ENCODE measurements around the gene PSMD13.
"Not testable (repeated sequence)": the region's sequence is repeated elsewhere in the genome, so short reads cannot be mapped to it uniquely, and the experiment has no call there.

PSMD13 gene

DNA sequence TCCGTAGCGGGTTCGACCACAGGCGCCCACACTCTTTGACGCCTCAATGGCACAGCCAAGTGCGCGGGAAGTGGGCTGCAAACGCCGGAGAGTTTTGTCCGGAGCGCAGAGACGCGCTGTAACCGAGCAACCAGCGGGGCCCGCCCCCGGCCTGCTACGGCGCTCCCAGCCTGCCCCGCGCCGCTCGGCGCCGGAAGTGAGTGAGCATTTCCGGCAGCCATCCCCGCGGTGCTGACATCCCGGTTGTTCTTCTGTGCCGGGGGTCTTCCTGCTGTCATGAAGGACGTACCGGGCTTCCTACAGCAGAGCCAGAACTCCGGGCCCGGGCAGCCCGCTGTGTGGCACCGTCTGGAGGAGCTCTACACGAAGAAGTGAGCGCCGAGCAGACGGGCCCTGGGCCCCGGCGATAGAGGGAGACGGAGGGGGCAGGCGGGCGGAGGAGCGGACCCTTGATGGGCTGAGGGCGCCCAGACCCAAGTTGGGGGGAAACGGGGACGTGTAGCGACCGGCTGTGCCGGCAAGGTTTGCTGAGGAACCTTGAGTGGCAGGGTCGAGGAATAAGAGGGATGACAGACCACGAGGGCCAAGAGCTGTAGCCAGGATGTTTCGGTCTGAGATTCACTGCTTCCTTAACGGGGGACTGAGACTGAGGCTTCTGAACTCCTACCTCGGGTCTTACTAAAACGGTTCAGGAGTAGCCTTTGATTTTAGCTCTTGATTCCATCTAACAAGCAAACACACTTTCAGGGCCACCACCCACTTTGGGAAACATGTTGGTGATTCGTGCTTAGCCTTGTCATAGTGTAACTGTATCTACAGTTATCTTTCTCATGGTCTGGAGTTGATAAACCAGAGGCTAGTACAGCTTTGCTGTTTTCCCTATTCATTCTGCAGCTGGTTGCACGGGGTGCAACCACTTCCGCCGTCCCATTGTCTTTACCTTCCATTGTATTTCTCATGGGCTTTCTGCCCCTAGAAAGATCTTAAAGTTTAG, at the start of gene PSMD13:
TSS of gene PSMD13 (plus strand) at position 203 of the 994 bp plus-strand sequence. CDS start at position 277, 74 bp downstream.
- peak; percentile 73 for DNase-seq

DNA sequence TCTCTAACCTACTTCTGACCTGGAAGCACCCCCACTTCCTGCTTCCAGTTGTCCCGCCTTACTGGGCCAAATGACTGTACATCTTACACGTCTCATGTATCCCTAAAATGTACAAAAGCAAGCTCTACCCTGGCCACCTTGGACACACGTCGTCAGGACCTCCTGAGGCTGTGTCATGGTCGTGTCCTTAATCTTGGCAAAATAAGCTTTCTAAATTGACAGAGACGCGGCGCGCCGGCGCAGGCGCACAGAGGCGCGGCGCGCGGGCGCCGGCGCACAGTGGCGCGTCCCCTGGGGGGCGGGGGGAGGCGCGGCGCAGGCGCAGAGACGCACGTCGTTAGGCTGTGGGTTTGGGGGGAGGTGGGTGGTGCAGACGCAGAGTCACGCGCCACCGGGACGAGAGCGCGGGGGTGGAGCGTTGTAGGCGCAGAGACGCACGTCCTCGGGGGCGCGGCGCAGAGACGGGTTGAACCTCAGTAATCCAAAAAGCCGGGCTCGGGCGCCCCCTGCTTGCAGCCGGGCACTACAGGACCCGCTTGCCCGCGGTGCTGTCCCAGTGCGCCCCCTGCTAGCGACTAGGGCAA, 47.5 kb upstream of the PSMD13 start:
- not testable (repeated sequence) for DNase-seq

DNA sequence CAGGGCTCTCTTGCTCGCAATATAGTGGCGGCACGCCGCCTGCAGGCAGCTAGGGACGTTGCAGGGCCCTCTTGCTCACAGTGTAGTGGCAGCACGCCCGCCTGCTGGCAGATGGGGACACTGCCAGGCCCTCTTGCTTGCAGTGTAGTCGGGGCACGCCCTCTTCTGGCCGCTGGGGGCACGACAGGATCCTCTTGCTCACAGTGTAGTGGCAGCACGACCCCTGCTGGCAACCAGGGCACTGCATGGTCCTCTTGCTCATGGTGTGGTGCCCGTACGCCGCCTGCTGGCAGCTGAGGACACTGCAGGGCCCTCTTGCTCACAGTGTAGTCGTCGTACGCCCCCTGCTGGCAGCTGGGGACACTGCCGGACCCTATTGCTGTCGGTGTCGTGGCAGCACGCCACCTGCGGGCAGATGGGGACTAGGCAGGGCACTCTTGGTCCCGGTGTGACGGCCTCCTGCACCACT, 46.9 kb upstream of the PSMD13 start:
- not testable (repeated sequence) for DNase-seq

DNA sequence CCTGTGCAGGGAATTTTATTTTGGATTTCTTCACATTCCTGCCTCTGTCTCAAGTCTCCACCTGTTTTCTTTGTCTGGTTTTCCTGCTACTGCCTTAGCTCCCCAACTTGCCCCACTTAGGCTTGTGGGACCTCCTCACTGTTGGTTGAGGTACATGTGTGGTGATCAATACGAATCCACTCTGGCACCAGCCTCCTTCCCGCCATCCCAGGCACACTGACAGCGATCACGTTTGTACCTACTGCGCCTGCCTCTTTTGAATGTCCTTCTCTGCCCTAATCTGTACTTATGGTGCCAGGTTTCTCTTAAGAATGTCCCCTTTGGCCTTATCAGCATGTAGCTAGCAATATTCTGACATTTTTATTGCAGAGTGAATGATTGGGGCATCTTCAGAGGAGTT, 46.2 kb upstream of the PSMD13 start:
- DNase-seq = not testable (repeated sequence)

DNA sequence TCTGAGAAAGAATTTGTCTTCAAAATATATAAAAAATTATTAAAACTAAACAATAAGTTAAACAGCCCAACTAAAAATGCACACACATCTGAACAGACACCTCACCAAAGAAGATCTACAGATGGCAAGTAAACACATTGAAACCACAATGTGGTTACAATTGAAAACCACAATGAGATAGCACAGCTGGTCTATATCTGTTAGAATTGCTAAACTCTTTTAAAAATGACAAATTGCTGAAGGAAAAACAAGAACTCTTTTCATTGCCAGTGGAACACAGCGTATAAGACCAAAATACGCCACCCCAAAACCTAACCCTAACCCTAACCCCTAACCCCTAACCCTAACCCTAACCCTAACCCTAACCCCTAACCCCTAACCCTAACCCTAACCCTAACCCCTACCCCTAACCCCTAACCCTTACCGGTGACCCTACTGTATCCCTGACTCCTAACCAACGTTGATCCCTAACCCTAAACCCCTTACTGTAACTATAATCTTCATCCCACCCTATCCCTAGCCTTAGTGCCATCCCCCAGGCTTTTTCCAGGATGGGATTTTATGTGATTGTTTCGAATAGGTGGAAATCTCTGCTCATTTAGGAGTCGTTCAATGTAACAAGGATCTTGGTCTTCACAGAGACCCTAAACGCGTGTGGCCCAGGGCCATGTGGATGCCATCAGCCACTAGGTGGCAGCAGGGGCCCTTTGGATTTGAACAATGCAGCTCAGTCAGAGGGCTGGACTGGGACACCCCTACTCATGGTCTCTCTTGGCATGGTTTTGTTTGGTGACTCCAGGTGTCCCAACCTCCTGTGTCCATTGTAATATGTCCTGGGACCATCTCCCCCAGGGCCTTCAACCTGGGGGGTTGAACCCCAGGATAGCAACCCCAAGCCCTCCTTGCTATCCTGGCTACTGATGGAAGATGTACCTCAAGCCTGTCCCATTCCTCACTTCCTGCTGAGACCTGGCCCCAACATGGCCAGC, 45.0 kb upstream of the PSMD13 start:
- not testable (repeated sequence) for DNase-seq

DNA sequence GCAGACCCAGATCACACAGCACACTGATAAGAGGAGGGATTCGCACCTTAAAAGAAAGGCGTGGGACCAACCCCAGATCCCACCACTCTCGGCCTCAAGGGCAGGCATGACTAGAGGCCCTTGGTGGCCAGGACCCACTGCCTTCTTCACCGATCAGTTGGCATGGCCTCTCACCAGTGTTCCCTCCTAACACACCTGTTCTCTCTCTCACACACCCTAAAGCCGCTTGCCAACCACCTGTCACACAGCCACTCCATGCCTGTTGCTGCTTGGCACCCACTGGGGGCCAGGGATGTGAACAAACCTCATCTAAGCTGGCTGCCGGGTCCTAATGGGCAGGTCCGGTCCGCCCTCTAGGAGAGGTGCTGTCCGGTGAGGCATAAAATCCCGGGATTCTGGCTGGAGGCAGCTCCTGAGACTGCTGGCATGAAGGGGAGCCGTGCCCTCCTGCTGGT, 44.1 kb upstream of the PSMD13 start, which contains the start of gene SCGB1C1:
TSS of gene SCGB1C1 (plus strand) at position 405 of the 455 bp plus-strand sequence. CDS start at position 427, 22 bp downstream.
- DNase-seq = not testable (repeated sequence)

DNA sequence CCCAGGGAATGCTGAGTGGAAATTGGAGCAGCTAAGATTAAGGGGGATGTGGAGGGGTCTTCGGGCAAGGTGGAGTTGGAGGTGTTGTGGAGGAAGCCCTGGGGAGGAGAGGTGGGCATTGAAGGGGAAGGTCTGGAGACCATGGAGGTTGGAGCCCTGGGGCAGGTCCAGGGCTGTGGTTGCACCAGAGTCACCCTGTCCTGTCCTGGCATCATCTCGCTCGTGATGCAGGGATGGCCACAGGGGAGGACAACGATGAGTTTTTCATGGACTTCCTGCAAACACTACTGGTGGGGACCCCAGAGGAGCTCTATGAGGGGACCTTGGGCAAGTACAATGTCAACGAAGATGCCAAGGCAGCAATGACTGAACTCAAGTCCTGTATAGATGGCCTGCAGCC, 43.3 kb upstream of the PSMD13 start:
- DNase-seq = not testable (repeated sequence)

DNA sequence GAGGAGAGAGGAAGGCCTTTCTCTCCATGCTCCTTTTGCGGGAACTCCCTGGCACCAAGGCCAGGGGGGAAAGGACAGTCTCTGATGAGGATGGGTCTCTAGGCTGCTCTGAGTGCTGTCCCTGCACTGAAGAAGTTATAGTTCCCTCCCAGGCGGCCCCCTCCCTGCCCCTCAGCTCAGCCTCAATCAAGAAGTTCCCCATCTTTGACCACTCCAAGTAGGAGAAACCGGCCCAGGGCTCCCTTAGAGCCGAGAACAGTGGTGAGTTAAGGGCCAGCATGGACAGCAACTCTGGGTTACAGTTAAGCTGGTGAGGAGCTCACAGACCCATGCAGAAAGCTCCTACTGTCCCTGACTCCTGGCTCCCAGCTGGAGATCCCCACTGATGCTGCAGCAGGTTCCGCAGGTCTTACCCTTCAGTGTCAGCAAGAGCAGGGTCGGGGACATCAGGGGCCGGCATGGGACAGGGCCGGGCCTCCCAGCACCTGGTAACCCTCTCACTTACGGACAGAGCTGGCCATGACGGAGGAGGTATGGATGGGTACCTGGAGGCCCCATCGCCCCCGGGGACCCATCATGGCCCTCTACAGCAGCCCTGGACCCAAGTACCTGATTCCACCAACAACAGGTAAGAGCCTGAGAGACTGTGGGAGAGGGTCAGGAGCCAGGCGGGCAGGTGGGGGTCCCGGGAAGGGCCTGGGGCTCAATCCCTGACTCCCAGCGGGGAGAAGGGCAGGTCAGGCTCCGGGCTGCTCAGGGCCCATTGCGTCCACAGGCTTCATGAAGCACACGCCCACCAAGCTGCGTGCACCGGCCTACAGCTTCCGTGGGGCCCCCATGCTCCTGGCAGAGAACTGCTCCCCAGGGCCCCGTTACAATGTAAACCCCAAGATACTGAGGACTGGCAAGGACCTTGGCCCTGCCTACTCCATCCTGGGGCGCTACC, 39.7 kb upstream of the PSMD13 start:
- no peak for DNase-seq

DNA sequence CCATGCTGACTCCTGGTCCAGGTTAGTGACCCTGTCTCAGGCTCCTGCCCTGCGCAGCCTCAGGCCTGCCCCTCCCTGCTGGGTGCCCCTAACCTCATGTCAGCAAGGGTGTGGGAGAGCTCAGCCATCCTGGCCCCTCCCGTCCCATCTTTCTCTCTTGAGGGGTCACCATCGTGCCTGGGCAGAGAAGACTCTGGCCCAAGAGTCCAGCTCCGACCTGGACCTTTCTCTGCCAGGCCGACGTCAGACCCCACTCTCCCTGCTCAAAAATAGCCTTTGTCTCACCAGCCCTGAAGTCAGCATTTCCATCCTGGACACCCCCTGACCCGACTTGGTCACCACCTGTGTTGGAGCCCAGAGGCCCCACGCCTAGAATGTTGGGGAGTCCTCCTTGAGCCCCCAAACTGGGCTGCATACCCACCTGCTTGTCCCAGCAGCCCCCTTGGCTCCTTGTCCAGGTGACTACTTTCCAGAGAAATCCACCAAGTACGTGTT, 39.0 kb upstream of the PSMD13 start:
- no peak for DNase-seq

DNA sequence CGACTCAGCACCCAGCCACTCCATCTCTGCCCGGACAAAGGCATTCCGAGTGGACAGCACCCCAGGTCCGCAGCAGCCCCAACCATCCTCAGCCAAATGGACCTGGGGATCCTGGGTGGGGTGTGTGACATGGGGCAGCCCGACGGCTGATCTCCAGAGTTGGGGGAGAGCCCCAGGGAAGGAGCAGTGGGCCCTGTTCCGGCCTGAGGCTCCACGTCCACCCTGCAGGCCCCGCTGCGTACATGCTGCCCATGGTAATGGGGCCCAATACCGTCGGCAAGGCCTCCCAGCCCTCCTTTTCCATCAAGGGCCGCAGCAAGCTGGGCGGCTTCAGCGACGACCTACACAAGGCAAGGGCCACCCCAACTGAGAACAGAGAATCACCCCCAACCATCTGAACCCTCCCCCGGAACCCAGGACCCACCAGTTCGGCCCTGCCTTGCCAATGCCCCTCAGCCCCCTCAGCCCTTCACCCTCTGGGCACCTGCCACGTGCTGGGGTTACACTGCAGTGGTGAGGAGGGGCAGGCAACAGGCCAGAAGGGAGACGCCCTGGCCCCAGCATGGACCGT, 38.5 kb upstream of the PSMD13 start:
- DNase-seq = no peak

DNA sequence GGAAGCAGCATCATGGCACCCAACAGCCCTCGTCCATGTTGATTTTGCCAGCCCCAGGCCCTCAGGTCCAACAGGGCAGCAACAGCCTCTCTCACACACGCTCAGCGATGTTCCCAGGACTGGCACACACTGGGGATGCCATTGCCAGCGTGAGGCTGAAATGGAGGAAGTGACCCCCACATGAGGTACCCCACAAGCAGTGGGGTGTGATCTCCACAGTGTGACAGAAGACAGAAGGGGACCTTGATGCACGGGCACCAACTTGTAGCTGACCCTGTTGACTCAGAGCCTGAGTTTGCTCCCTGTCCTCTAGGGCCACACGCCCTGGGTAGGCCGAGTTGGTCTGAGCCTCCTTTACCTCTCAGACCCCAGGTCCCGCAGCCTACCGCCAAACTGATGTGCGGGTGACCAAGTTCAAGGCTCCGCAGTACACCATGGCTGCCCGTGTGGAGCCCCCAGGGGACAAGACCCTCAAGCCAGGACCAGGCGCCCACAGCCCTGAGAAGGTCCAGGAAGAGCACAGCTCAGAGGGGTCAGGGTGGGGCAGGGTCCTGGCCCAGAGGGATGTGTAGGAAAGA, 37.7 kb upstream of the PSMD13 start:
- DNase-seq = no peak

DNA sequence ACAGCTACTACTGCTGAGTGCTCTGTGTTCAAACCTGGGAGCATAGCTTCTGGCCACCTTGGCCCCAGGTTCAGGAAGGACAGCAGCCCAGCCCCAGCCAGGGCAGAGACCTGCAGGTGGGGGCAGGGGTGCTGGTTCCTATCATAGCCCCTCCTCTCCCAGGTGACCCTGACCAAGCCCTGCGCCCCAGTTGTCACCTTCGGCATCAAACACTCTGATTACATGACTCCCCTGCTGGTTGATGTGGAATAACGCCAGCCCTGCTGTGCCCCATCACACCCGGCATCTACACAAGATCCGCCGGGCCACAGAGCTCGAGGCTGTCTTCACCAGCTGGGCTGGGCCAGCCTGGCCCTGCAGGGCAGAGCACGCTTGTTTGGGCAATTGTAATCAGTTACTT, 37.0 kb upstream of the PSMD13 start:
- no peak for DNase-seq

DNA sequence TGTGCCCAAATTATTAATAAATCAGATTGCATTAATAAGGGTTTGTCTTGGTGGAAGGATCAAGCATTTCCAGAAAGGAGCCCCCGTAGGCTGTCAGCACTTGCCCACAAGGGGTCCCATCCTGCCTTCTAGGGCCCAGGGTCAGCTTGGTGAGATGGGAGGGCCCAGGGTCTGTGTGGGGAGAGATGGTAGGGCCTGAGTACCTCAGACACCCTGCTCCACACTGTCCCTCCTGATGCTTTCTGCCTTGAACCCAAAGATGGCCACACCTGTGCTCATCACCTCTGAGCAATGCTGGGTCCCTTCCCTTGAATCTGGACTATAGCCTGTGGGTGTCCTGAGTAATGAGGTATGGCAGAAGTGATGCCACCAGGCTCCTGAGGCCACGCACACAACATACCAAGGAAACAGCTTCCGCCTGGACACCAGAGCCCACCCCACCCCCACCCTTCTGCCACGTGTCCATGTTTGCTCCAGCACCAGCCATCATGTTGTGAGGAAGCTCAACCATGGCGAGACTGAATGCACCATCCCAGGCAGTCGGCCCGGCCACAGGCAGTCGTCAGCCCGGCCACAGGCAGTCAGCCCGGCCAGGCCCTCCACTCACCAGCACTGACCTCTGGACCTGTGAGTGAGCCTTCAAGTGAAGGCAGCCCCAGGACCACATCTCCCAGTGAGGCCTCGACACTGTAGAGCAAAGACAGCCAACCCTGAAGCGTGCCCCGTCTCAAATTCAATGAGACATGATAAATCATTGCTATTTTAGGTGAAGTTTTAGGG, 36.4 kb upstream of the PSMD13 start:
- DNase-seq = no peak

DNA sequence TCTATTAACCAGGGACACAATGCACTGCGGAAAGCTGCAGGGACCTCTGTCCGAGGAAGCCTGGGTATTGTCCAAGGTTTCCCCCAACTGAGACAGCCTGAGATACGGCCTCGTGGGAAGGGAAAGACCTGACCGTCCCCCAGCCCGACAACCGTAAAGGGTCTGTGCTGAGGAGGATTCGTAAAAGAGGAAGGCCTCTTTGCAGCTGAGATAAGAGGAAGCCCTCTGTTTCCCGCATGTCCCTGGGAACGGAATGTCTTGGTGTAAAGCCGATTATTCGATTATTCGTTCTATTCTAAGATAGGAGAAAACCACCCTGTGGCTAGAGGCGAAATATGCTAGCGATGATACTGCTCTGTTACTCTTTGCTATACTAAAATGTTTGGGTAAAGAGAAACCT, 34.8 kb upstream of the PSMD13 start:
- no peak for DNase-seq

DNA sequence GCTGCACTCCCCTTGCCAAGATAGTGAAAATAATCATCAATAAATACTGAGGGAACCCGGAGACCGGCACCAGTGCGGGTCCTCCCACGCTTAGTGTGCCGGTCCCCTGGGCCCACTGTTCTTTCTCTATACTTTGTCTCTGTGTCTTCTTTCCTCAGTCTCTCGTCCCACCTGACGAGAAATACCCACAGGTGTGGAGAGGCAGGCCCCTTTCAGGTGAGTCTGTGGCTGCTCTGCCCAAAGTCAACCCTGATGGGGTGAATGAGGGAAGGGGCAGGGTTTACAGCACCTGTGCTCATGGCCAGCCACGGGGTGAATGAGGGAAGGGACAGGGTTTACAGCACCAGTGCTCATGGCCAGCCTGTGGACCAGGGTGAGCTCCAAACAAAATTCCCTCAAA, 34.3 kb upstream of the PSMD13 start:
- no peak for DNase-seq

DNA sequence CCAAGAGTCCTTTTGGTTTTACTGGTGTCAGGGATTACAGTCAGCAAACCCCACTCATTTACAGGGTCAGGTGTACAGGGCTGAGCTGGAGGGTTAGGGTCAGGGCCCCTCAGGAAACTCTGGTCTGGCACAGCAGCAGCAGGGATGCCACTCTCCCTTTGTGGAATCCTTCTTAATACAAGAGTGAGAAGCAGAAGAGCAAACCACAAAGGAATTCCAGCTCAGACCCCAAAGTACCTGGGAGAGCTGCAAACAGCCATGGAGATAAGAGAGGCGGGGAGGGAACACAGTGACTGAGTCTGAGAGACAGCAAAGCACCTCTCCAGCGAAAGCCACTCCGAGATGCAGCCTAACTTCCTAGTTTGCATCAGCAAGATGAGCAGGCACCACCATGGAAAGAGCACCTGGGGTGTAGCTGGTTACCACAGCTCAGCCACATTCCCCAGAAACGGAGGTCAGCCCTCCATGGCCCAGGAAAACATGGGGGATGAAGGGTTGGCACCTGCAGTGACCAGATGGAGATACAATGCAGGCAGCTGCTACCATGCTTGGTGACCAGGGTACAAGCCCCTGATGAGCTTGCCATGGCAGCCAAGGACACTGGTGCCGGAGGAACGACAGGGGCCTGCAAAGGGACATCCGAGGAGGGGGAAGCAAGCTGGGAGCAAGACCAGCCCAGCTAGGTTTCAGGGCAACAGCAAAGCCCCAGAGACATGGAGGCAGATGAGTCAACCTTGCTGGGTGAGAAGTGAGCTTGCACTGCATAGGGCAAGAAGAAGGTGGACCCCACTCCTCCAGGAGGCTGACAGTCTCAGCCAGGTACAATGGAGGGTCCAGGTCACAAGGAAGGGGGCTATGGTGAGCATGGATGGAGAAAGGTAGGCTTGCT, 33.5 kb upstream of the PSMD13 start:
- DNase-seq = no peak

DNA sequence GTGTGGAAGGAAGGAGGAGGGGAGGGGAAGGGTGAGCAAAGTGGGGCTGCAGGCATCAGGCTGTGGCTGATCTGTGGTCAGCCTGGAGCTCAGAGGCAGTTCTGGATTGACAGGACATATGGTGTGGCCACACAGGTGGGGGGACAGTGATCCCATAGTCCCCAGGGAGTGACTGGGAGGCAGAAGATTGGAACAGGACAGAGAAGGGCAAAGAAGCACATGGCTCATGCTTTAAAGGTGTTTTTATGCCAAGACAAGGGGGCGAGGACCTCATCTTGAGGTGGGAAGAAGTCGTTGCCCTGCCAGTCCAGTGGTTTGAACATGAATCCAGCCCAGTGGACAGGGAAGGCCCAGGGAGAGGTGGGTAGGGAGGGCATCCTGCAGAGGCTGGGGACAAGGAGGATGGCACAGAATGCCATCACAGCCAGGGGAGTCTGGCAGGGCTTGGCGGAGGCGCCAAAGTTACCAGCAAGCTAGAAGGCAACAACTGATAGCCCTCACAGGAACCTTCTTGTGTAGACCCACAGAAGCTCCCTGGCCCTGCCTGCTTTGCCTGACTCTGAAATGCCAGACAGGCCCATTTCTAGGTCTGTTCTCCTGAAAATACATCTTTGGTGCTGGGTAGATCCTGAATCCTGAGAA, 32.7 kb upstream of the PSMD13 start:
- DNase-seq = no peak

DNA sequence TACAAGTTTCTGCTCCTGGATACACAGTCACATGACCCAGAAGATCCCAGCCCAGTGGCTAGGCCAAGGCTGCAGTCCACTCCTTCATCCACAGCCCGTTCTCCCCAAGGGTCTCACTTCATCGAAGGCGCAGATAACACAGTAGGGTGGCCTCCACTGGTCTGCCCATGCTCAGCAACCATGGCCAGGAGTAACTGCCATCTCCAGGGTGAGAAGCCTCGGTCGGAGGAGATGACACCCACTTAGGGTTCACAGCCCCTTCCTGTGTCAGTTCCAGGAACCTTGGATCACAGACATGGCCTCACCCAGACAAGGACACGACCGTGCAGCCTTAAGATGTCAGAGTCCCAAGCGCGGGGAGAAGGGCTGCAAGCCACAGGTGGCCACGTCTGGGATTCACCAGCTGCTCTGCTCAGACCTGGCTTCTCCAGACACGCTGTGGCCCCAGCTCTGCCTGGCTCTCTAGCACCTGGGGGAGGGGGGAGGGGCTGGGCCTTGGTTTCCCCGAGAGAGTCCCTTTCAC, 32.1 kb upstream of the PSMD13 start:
- DNase-seq = no peak
